AG09309 (cell line): ENCODE results near the gene NFE2L3.
"Not testable (repeated sequence)": the region's sequence is repeated elsewhere in the genome, so short reads cannot be mapped to it uniquely, and the experiment has no call there.

Experiments used
- DNase-seq: peaks from one replicate; pipeline ENCODE4 v3.0.0-alpha.2; 2010; ENCODE audit warnings: low read depth
- H3K4me3 ChIP-seq: 2 replicates; pipeline ENCODE4 v1.5.1; 2011; ENCODE audit warnings: mild to moderate bottlenecking, low read depth, low read length, moderate library complexity; ENCODE audit not compliant: control insufficient read depth
- CTCF ChIP-seq: IDR thresholded peaks from 2 replicates; pipeline ENCODE4 v1.5.1; 2011; ENCODE audit warnings: mild to moderate bottlenecking, low read depth, low read length, inconsistent platforms; ENCODE audit not compliant: insufficient read depth, control insufficient read depth; ENCODE audit errors: missing control alignments

Gene NFE2L3

GRCh38 chr7:26145238-26145637 is 6.8 kb upstream of the NFE2L3 start:
- TF ChIP-seq CTCF = no peak
- no peak for DNase-seq
- H3K4me3 ChIP-seq = no peak overlapping the region

DNA sequence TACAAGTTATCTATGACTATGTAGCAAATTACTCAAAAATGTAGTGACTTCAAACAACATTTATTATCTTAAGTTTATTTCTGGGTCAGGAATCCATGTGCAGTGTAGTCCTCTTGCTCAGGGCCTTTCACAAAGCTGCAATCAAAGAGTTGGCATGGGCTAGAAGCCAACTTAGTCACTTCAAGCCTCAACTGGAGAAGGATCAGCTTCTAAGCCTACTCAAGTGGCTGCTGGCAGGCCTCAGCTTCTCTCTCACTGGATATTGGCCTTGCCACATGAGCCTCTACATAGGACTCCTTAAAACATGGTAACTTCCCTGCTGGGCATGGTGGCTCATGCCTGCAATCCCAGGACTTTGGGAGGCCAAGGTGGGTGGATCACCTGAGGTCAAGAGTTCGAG is 5.0 kb upstream of the NFE2L3 start:
- TF ChIP-seq CTCF = no peak
- no peak overlapping the region for H3K4me3 ChIP-seq
- DNase-seq = peak; percentile 14

- DNase-seq, H3K4me3 ChIP-seq: not testable (repeated sequence)
These were observed 4.2 kb upstream of the NFE2L3 start for GRCh38 chr7:26147646-26148306.

DNA sequence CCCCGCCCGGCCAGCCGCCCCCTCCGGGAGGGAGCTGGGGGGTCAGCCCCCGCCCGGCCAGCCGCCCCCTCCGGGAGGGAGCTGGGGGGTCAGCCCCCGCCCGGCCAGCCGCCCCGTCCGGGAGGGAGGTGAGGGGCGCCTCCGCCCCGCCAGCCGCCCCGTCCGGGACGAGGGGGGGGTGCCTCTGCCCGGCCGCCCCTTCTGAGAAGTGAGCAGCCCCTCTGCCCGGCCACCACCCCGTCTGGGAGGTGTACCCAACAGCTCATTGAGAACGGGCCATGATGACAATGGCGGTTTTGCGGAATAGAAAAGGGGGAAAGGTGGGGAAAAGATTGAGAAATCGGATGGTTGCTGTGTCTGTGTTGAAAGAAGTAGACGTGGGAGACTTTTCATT is 3.7 kb upstream of the NFE2L3 start:
- H3K4me3 ChIP-seq, DNase-seq: not testable (repeated sequence)

- H3K4me3 ChIP-seq = no peak overlapping the region
- no peak for DNase-seq
- no peak for TF ChIP-seq CTCF
These were observed 2.5 kb upstream of the NFE2L3 start for GRCh38 chr7:26149391-26149977.

DNA sequence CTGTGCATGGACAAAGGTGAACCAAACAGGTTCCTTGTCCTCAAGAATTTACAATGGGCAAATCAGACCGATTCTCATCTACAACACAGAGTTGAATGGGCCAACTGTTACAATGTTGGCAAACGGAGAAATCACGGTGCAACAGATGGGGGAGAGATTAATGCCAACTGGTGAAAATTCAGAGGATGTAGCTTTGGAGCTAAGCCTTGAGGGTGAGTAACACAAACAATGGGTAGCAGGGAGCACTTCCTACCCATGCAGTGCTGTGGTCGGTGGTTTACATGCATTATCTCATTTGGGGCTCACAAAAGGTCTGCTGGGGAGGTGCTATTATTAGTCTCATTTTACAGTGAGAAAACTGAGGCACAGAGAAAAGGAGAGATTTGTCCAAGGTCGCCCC is 902 bp upstream of the NFE2L3 start:
- no peak for DNase-seq
- no peak overlapping the region for H3K4me3 ChIP-seq

DNA sequence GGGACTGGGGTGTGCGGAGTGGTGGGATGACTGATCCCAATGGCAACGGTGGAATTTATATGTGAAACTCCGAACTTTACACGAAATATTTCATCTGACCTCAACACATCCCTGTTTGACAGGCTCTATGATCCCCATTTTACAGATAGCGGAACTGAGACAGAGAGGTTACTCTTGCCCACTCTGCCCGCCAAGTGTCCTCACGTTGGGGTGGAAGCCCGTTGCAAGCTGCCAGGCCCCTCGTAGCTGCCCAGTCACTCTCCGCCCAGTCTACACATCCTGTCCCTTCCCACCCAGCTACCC is 397 bp upstream of the NFE2L3 start:
- H3K4me3 ChIP-seq = peak overlapping the region; percentile 16
- TF ChIP-seq CTCF = no peak
- DNase-seq = no peak

More for the DNA sequence above, 902 bp upstream of the NFE2L3 start:
- TF ChIP-seq CTCF = no peak

GRCh38 chr7:26152782-26153240 is 813 bp downstream of the NFE2L3 start:
- not testable (repeated sequence) for H3K4me3 ChIP-seq, DNase-seq
